ENCODE results near the gene SGSM1. TPM values are rescaled to one million over a fixed set of nuclear protein-coding genes. Genes with fewer than 3 reads are reported as not detected.

SGSM1 gene
- total and polyA plus RNA-seq, 9 of the 15 experiments (the other 6 are each of a cell fraction or from before 2014, with no cell fraction given), result not detected

- no peak for TF ChIP-seq CHD4 (IDR thresholded peaks at IDR 0.05; ENCODE audit: insufficient read depth, insufficient replicate concordance, low read depth, low read length, poor library complexity, severe bottlenecking)
- no peak for TF ChIP-seq E2F5 (CRISPR knock-in tag; IDR thresholded peaks at IDR 0.05)
- TF ChIP-seq JUN (IDR thresholded peaks at IDR 0.05; ENCODE audit: borderline replicate concordance, low read depth, low read length), result no peak
- no peak for TF ChIP-seq JUN (CRISPR knock-in tag; IDR thresholded peaks at IDR 0.05; ENCODE audit: borderline replicate concordance)
- TF ChIP-seq MNT (conservative IDR thresholded peaks at IDR 0.05), result no peak
- TF ChIP-seq PREB (CRISPR knock-in tag; IDR thresholded peaks at IDR 0.05), result no peak
- no peak for TF ChIP-seq SMAD1 (IDR thresholded peaks at IDR 0.05; ENCODE audit: low read depth, low read length, partially characterized antibody)
- TF ChIP-seq ZFP30 (CRISPR knock-in tag; IDR thresholded peaks at IDR 0.05; ENCODE audit: borderline replicate concordance), result no peak
These were observed 41.5 kb downstream of the SGSM1 start (continued) for GRCh38 chr22:24847490-24847889.
